IMR-90 (cell line): ENCODE measurements around the gene C20orf144.

Experiments
- CEBPB ChIP-seq: IDR thresholded peaks from 2 replicates; pipeline ENCODE4 v1.6.1; 2012; ENCODE audit warnings: low read depth, low read length, improper control_type of control experiment
- CTCF ChIP-seq: conservative IDR thresholded peaks from 2 replicates; pipeline ENCODE4 v1.5.1; 2012; ENCODE audit warnings: mild to moderate bottlenecking, low read depth, low read length, improper control_type of control experiment
- ELK1 ChIP-seq: fragments of 150-350 bp; IDR thresholded peaks from 2 replicates; pipeline ENCODE4 v1.6.1; 2016; ENCODE audit warnings: low read depth, mild to moderate bottlenecking, low read length, moderate library complexity, borderline replicate concordance
- MAFK ChIP-seq: IDR thresholded peaks from 2 replicates; pipeline ENCODE4 v1.6.1; 2012; ENCODE audit warnings: low read depth, low read length, improper control_type of control experiment
- MAZ ChIP-seq: IDR thresholded peaks from 2 replicates; pipeline ENCODE4 v1.6.1; 2012; ENCODE audit warnings: low read depth, mild to moderate bottlenecking, low read length, improper control_type of control experiment, moderate library complexity, borderline replicate concordance
- MXI1 ChIP-seq: IDR thresholded peaks from 2 replicates; pipeline ENCODE4 v1.6.1; 2012; ENCODE audit warnings: low read depth, mild to moderate bottlenecking, low read length, moderate library complexity, borderline replicate concordance
- POLR2A ChIP-seq: IDR thresholded peaks from 2 replicates; pipeline ENCODE4 v1.6.1; 2012; ENCODE audit warnings: mild to moderate bottlenecking, low read depth, low read length
- RAD21 ChIP-seq: IDR thresholded peaks from 2 replicates; pipeline ENCODE4 v1.6.1; 2012; ENCODE audit warnings: low read length, improper control_type of control experiment
- RFX5 ChIP-seq: IDR thresholded peaks from 2 replicates; pipeline ENCODE4 v1.8.0; 2012; ENCODE audit warnings: low read depth, mild to moderate bottlenecking, low read length, moderate library complexity
- USF2 ChIP-seq: fragments of 150-350 bp; IDR thresholded peaks from 2 replicates; pipeline ENCODE4 v1.6.1; 2017; ENCODE audit warnings: mild to moderate bottlenecking, antibody characterized with exemption, low read length, low read depth

- TF ChIP-seq CTCF (no peak), MAFK (no peak), POLR2A (no peak), RFX5 (no peak), MXI1 (no peak), RAD21 (no peak), CEBPB (no peak), USF2 (no peak), ELK1 (no peak), MAZ (no peak)
These were observed 40.3 kb upstream of the C20orf144 start for GRCh38 chr20:33621717-33622400.
